Type B pancreatic cell (in vitro differentiated cells): ENCODE measurements around the gene UBAC2. TPM values are rescaled to one million over a fixed set of nuclear protein-coding genes. Genes with fewer than 3 reads are reported as not detected.
"Not testable (repeated sequence)": the region's sequence is repeated elsewhere in the genome, so short reads cannot be mapped to it uniquely, and the experiment has no call there.

Experiments
- DNase-seq: peaks from one replicate; pipeline ENCODE4 v3.0.0; 2021; ENCODE audit warnings: mixed read lengths; ENCODE audit not compliant: unreplicated experiment; ENCODE audit errors: extremely low spot score
- H3K27ac Mint-ChIP-seq: 2 replicates; pipeline ENCODE4 v1.8.0; 2021; ENCODE audit warnings: mild to moderate bottlenecking, mixed read lengths
- H3K27me3 Mint-ChIP-seq: 2 replicates; pipeline ENCODE4 v1.8.0; 2021; ENCODE audit warnings: mixed read lengths
- H3K36me3 Mint-ChIP-seq: 2 replicates; pipeline ENCODE4 v1.8.0; 2021; ENCODE audit warnings: mixed read lengths
- H3K4me1 Mint-ChIP-seq: one replicate; pipeline ENCODE4 v1.8.0; 2021; ENCODE audit warnings: mixed read lengths; ENCODE audit not compliant: unreplicated experiment
- H3K4me3 Mint-ChIP-seq: 2 replicates; pipeline ENCODE4 v1.8.0; 2021; ENCODE audit warnings: mild to moderate bottlenecking, mixed read lengths
- H3K9me3 Mint-ChIP-seq: 2 replicates; pipeline ENCODE4 v1.8.0; 2021; ENCODE audit warnings: mixed read lengths
- total RNA-seq: library from RNA; stranded (reverse); gene quantifications from 2 replicates; pipeline ENCODE4 v1.2.1, GENCODE V29; 2021; ENCODE audit warnings: low replicate concordance
- TF ChIP-seq, protein P1 (sequence below): fragments of 200-600 bp; sonication (generic); conservative IDR thresholded peaks from 2 replicates; pipeline ENCODE4 v1.5.0; 2021; ENCODE audit warnings: antibody characterized with exemption, mild to moderate bottlenecking

UBAC2 gene
- total RNA-seq, 1 donor from 2014 or later, result 66.0 TPM

- no peaks in the 10 kb centered on the region for H3K9me3 Mint-ChIP-seq
- no peaks in the 10 kb centered on the region for H3K27me3 Mint-ChIP-seq
- DNase-seq, result peak; percentile 51
- H3K4me1 Mint-ChIP-seq, result peaks cover 9% of the 10 kb centered on the region
- H3K4me3 Mint-ChIP-seq, result no peak overlapping the region
- peaks cover 7% of the 10 kb centered on the region for H3K36me3 Mint-ChIP-seq
- TF ChIP-seq, protein P1, sequence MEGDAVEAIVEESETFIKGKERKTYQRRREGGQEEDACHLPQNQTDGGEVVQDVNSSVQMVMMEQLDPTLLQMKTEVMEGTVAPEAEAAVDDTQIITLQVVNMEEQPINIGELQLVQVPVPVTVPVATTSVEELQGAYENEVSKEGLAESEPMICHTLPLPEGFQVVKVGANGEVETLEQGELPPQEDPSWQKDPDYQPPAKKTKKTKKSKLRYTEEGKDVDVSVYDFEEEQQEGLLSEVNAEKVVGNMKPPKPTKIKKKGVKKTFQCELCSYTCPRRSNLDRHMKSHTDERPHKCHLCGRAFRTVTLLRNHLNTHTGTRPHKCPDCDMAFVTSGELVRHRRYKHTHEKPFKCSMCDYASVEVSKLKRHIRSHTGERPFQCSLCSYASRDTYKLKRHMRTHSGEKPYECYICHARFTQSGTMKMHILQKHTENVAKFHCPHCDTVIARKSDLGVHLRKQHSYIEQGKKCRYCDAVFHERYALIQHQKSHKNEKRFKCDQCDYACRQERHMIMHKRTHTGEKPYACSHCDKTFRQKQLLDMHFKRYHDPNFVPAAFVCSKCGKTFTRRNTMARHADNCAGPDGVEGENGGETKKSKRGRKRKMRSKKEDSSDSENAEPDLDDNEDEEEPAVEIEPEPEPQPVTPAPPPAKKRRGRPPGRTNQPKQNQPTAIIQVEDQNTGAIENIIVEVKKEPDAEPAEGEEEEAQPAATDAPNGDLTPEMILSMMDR, result peak; percentile 72
- no peak overlapping the region for H3K27ac Mint-ChIP-seq
These were observed 186.5 kb downstream of the UBAC2 start for GRCh38 chr13:99386911-99387788.

DNA sequence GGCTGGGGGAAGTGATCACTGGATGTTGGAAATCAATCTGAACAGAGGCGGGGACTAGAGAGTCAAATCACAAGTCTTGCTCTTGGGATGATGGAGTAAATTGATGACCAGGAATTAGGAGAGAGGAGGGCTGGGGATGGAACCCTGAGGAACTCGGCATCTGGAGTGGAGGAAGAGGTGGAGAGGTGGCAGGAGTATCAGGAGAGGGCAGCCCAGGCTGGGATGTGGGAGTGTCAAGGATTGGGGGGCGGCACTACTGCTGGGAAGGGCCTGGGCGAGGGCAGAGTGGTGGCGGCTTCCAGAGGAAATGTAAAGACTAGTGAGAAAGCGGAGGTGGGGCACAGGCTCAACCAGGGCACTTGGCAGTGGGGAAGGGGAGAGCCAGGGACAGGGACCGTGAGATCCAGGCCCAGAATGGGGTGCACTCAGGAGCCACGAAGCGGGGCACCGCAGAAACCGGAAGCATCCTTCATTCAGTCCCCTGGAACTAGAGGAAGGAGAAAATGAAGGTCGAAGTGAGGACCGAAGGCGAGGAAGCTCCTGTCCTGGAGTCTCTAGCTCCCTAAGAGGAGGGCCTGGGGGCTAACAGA lies 187.8 kb downstream of the UBAC2 start:
- Mint-ChIP-seq H3K27ac (no peak overlapping the region), H3K27me3 (no peaks in the 10 kb centered on the region), H3K36me3 (peaks cover 5% of the 10 kb centered on the region), H3K4me1 (no peaks in the 10 kb centered on the region), H3K4me3 (no peak overlapping the region), H3K9me3 (no peaks in the 10 kb centered on the region)
- TF ChIP-seq, protein P1, result no peak
- peak; percentile 60 for DNase-seq

DNA sequence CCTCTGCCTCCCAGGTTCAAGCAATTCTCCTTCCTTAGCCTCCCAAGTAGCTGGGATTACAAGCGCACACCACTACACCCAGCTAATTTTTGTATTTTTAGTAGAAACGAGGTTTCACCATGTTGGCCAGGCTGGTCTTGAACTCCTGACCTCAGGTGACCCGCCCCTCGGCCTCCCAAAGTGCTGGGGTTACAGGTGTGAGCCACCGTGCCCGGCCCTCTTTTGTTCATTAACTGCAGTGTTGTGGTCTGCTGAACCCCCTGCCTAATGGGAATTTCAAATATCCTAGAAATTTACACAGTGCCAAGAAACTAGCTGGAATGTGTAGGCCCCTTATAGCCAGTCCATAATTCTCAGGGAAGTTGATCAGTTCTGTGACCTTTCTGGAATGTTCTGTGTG lies 188.4 kb downstream of the UBAC2 start:
- not testable (repeated sequence) for H3K9me3 Mint-ChIP-seq, H3K27ac Mint-ChIP-seq, H3K27me3 Mint-ChIP-seq, H3K36me3 Mint-ChIP-seq, H3K4me1 Mint-ChIP-seq, H3K4me3 Mint-ChIP-seq
- peak; percentile 45 for DNase-seq

DNA sequence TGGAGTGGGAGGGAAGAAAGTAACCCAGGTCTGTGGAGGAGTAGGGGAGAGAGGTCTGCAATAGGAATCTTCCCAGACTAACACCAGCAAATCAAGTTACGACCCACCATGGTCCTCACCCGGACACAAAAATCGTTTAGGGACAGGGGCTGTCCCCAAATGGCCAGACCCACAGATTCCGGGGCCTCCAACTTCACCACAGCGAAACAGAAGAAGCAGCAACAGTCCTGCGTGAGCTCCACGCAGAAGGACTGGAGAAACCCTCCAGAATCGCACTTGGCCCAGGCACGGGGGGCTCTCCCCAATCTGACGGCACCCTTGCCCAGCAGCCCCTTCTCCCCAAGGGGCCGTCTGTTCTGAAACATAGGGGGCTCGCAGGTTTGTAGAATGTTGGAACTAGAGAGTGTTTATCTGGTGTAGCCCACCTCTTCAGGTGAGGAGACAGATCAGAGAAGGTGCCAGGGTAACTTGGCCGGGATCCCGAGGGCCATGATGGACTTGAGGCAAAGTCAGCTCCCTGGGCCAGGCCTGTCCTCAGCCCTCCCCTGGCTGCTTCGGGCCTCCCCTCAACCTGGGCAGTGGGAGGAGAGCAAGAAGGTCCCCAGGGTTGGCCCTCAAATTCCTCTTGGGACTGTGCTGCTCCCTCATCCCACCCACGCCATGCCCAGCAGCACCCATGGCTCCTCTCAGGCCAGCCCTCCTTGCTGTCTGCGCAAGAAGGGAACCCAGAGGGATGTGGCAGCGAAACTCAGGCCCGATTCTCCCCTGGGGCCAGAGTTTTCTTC lies 189.1 kb downstream of the UBAC2 start:
- TF ChIP-seq, protein P1, result no peak
- H3K9me3 Mint-ChIP-seq, result no peaks in the 10 kb centered on the region
- no peak overlapping the region for H3K27ac Mint-ChIP-seq
- H3K36me3 Mint-ChIP-seq, result peaks cover 5% of the 10 kb centered on the region
- no peak for DNase-seq
- no peaks in the 10 kb centered on the region for H3K27me3 Mint-ChIP-seq
- no peaks in the 10 kb centered on the region for H3K4me1 Mint-ChIP-seq
- H3K4me3 Mint-ChIP-seq, result no peak overlapping the region

- no peaks in the 10 kb centered on the region for H3K27me3 Mint-ChIP-seq
- H3K27ac Mint-ChIP-seq, result no peak overlapping the region
- peaks cover 5% of the 10 kb centered on the region for H3K36me3 Mint-ChIP-seq
- no peak for DNase-seq
- H3K4me3 Mint-ChIP-seq, result no peak overlapping the region
- no peaks in the 10 kb centered on the region for H3K9me3 Mint-ChIP-seq
- TF ChIP-seq, protein P1, result no peak
- H3K4me1 Mint-ChIP-seq, result no peaks in the 10 kb centered on the region
These were observed 189.9 kb downstream of the UBAC2 start for GRCh38 chr13:99390601-99391000.
